Endothelial cell (in vitro differentiated cells): Measurements from ENCODE around the gene CSNK2B. TPM values are rescaled to one million over a fixed set of nuclear protein-coding genes. Genes with fewer than 3 reads are reported as not detected.

Experiments
- DNase-seq: peaks from one replicate; pipeline ENCODE4 v3.0.0; 2021; ENCODE audit warnings: low spot score
- H3K27ac Mint-ChIP-seq: one replicate; pipeline ENCODE4 v1.8.0; 2021; ENCODE audit warnings: mixed read lengths, inconsistent platforms; ENCODE audit not compliant: unreplicated experiment
- H3K27me3 Mint-ChIP-seq: one replicate; pipeline ENCODE4 v1.8.0; 2021; ENCODE audit warnings: mild to moderate bottlenecking, moderate library complexity, mixed read lengths, inconsistent platforms; ENCODE audit not compliant: unreplicated experiment
- H3K36me3 Mint-ChIP-seq: one replicate; pipeline ENCODE4 v1.8.0; 2021; ENCODE audit warnings: mild to moderate bottlenecking, low read depth, mixed read lengths, inconsistent platforms; ENCODE audit not compliant: unreplicated experiment
- H3K4me1 Mint-ChIP-seq: one replicate; pipeline ENCODE4 v1.8.0; 2021; ENCODE audit warnings: mild to moderate bottlenecking, mixed read lengths, inconsistent platforms; ENCODE audit not compliant: unreplicated experiment
- H3K4me3 Mint-ChIP-seq: one replicate; pipeline ENCODE4 v1.8.0; 2021; ENCODE audit warnings: mild to moderate bottlenecking, mixed read lengths, inconsistent platforms; ENCODE audit not compliant: unreplicated experiment
- H3K9me3 Mint-ChIP-seq: one replicate; pipeline ENCODE4 v1.8.0; 2021; ENCODE audit warnings: mixed read lengths, inconsistent platforms; ENCODE audit not compliant: unreplicated experiment
- total RNA-seq: library from RNA; stranded (reverse); fragmentation: NEBNext Ultra II Directional; extraction: Animal tissue kit (Norgen Biotek cat#: 25700); gene quantifications from one replicate; pipeline ENCODE4 v1.2.1, GENCODE V29; 2021; ENCODE audit not compliant: unreplicated experiment
- TF ChIP-seq, protein P1 (sequence below): fragments of 200-600 bp; sonication (generic); IDR thresholded peaks from one replicate; pipeline ENCODE4 v1.5.0; 2021; ENCODE audit warnings: antibody characterized with exemption; ENCODE audit not compliant: unreplicated experiment

The CSNK2B gene
- total RNA-seq, 1 donor from 2014 or later = 164 TPM

DNA sequence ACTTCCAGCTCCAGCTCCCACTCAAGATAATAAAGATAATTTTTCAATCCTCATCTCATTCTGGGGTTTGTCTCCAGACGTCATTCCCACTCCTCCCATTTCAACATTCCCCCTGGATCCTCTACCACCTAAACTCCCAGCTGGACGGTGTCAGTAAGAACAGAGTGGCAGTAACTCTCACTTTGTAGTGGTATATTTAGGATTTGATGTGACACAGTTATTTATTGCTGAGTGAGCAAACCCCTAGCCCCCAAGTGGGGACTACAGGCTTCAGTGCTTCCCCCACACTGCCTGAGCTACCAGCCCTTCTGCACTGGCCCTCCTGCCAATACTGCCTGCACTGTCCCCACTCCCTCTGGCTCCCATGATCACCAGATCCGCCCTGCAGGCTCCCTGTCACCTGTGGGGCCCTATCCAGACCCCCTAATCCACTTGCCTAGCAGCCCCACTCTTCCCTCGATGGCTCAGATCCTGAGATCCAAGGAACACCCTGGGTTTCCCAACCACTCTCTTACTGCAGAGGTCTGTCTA is 7.7 kb upstream of the CSNK2B start:
- H3K27me3 Mint-ChIP-seq = peaks cover 7% of the 10 kb centered on the region
- H3K9me3 Mint-ChIP-seq = no peaks in the 10 kb centered on the region
- peak overlapping the region; percentile 48 for H3K27ac Mint-ChIP-seq
- no peak for DNase-seq
- TF ChIP-seq, protein P1, sequence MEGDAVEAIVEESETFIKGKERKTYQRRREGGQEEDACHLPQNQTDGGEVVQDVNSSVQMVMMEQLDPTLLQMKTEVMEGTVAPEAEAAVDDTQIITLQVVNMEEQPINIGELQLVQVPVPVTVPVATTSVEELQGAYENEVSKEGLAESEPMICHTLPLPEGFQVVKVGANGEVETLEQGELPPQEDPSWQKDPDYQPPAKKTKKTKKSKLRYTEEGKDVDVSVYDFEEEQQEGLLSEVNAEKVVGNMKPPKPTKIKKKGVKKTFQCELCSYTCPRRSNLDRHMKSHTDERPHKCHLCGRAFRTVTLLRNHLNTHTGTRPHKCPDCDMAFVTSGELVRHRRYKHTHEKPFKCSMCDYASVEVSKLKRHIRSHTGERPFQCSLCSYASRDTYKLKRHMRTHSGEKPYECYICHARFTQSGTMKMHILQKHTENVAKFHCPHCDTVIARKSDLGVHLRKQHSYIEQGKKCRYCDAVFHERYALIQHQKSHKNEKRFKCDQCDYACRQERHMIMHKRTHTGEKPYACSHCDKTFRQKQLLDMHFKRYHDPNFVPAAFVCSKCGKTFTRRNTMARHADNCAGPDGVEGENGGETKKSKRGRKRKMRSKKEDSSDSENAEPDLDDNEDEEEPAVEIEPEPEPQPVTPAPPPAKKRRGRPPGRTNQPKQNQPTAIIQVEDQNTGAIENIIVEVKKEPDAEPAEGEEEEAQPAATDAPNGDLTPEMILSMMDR = no peak
- H3K4me3 Mint-ChIP-seq = peak overlapping the region; percentile 62
- peaks cover 4% of the 10 kb centered on the region for H3K36me3 Mint-ChIP-seq
- peaks cover 16% of the 10 kb centered on the region for H3K4me1 Mint-ChIP-seq

DNA sequence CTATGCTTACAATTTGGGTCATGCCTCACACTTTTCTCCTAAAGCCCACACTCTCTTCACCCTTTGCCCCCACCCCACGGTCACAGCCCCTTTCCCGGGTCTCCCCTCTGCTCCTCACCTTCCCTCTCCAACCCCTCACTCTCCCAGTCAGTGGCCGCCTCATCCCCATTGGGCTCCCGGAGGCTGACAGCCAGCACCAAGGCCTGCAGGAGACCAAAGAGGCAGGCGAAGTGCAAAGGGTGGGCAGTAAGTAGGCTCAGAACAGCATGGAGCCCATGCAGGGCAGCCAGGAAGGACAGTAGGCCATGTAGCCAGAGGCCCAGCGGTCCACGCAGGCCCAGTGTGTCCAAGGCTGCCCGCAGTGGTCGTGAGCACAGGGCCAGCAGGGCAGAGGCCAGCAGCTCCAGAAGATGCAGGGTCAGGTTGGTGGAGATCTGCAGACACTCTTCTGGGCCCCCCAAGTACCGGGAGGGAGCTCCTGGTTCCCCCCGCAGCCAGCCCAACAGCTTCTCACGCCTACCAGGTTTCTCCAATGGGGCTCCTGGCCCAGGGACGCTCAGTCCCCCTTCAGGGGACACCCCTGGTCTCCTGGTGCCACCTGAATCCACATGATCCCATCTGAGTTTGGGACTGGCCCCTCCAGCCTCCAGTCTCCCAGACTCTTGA is 6.8 kb upstream of the CSNK2B start:
- TF ChIP-seq, protein P1 = no peak
- Mint-ChIP-seq H3K4me3 (peak overlapping the region; percentile 77), H3K27ac (no peak overlapping the region), H3K27me3 (peaks cover 10% of the 10 kb centered on the region), H3K4me1 (peaks cover 25% of the 10 kb centered on the region), H3K9me3 (no peaks in the 10 kb centered on the region), H3K36me3 (peaks cover 4% of the 10 kb centered on the region)
- DNase-seq = no peak

DNA sequence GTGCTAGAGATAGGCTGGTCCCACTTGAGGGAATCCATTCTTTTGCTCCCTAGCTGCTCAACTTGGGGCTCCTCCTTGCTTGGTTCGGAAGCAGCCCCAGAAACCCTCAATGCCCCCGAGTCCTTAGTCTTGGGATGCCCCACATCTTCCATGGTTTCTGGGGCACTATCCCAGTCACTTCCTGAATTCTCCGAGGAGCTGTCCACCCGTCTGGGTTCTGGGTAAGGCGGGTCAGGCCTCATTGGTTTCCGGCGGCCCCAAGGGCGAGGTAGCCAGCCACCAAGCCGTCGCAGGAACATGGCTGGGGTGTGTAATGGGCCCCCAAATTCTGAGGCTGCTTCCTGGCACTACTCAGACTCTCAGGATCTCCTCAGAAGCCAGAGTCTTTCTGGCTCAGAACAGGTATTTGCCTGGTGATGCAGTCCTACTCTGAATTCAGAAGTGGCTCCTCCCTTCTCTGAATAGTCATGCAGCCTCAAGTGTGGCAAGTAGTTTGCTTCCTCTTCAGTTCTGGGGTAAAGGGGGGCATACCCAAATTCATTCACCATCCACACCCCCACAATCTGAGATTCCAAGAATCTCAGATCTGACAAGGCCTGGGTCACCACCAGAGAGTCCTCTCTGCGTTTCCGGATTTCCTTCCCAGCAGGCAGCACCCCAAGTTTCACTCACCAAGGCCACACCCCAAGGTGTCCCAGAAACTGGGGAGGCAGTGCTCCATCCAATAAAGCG is 6.1 kb upstream of the CSNK2B start:
- DNase-seq = no peak
- Mint-ChIP-seq H3K4me1 (peaks cover 32% of the 10 kb centered on the region), H3K4me3 (peak overlapping the region; percentile 91), H3K27me3 (peaks cover 10% of the 10 kb centered on the region), H3K9me3 (no peaks in the 10 kb centered on the region), H3K27ac (peak overlapping the region; percentile 84), H3K36me3 (peaks cover 4% of the 10 kb centered on the region)
- TF ChIP-seq, protein P1 = no peak

DNA sequence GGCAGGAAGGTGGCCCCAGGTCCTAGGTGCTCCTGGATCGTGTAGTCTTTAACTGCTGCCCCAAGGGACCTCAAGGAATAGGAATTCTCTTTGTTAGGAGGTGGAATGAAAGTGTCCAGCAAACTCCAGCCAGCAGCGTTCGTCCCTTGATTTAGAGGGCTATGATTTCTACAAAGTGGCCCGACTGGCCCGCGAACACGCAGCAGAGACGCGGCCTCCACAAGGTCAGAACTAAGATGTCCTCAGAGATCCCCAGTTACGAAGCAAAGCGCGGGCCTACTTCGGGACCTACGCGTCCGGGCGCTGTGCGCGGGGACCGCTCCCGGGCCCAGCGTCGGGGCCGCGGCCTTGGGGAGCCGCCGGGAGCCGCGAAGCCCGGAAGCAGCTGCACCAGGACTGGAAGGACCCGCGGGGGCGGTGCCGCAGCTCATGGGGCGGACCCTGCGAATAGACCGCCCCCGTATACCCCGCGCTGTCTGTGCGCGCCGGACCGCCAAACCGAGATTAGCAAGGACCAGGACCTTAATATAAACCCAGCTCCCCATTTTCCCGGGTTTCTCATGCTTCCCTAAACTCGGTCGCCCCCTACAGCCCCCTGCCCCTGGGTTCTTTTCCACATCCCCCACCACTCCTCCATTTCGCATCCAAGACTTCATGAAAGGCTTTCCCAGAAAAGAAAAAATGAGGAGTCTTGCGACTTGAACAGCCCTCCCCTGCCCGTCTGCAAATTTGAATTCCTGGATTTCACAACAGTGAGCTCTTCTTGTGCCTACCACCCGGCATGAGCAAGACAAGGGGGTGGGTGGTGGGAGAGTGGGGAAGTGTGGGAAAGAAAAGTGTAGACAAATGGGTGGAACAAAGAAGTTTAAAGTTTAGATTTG is 5.3 kb upstream of the CSNK2B start, which contains the start of gene C6orf47:
Gene C6orf47 (minus strand): TSS at position 398 of the 881 bp plus-strand sequence. CDS start 831 bp downstream, outside the sequence.
- Mint-ChIP-seq H3K36me3 (peaks cover 4% of the 10 kb centered on the region), H3K27me3 (peaks cover 7% of the 10 kb centered on the region), H3K4me1 (peaks cover 33% of the 10 kb centered on the region), H3K9me3 (no peaks in the 10 kb centered on the region), H3K4me3 (peak within 1 kb of the TSS; percentile 91), H3K27ac (peak within 1 kb of the TSS; percentile 84)
- peak; percentile 75 for DNase-seq
- TF ChIP-seq, protein P1 = no peak
